Aorta (tissue), 5 donors: ENCODE measurements around the gene NCLN. TPM values are rescaled to one million over a fixed set of nuclear protein-coding genes. Genes with fewer than 3 reads are reported as not detected.
A peak's percentile ranks its signal among the peaks of the same experiment; 100 is the strongest.
"Not testable (repeated sequence)": the region's sequence is repeated elsewhere in the genome, so short reads cannot be mapped to it uniquely, and the experiment has no call there.

Experiments
- ATAC-seq: fragments of 200-7000 bp; cut with Tn5 transposase; one replicate; pipeline ENCODE4 v1.9.1; 2022; ENCODE audit warnings: moderate library complexity; ENCODE audit not compliant: low FRiP score
- DNase-seq, 2 donors: peaks; one replicate each; pipeline ENCODE4 v3.0.0-alpha.2; 2020
- H3K27ac ChIP-seq, 2 donors: one replicate each; pipeline ENCODE4 v1.5.1; 2013; ENCODE audit warnings: low read length in 2 of 2, mild to moderate bottlenecking in 2 of 2, moderate library complexity in 2 of 2, control low read depth in 1 of 2, inconsistent platforms in 1 of 2, low read depth in 1 of 2
- H3K27me3 ChIP-seq, 2 donors: one replicate each; pipeline ENCODE4 v1.6.1; 2013; ENCODE audit warnings: control low read depth in 1 of 2, low read length in 1 of 2, mild to moderate bottlenecking in 1 of 2, moderate library complexity in 1 of 2; ENCODE audit not compliant: insufficient read depth in 2 of 2, control insufficient read depth in 1 of 2
- H3K36me3 ChIP-seq, 2 donors: one replicate each; pipeline ENCODE4 v1.6.1; 2013; ENCODE audit warnings: control low read depth in 1 of 2, low read length in 1 of 2, mild to moderate bottlenecking in 1 of 2; ENCODE audit not compliant: insufficient read depth in 2 of 2, control insufficient read depth in 1 of 2
- H3K4me1 ChIP-seq, 2 donors: one replicate each; pipeline ENCODE4 v1.6.1; 2013; ENCODE audit warnings: low read length in 2 of 2, control low read depth in 1 of 2, mild to moderate bottlenecking in 1 of 2, moderate library complexity in 1 of 2; ENCODE audit not compliant: insufficient read depth in 2 of 2, control insufficient read depth in 1 of 2
- H3K4me3 ChIP-seq, 2 donors: one replicate each; pipeline ENCODE4 v1.5.1; 2013; ENCODE audit warnings: low read length in 2 of 2, control low read depth in 1 of 2, mild to moderate bottlenecking in 1 of 2
- H3K9me3 ChIP-seq: one replicate; pipeline ENCODE4 v1.6.1; 2013; ENCODE audit warnings: mild to moderate bottlenecking, low read length; ENCODE audit not compliant: control insufficient read depth
- WGBS, 2 donors: extraction: QIAGEN DNeasy Blood & Tissue Kit; methylation state at CpG; one replicate each; pipeline ENCODE4 v1.1.7; 2013; 5-methylcytosine and 5-hydroxymethylcytosine counted together
- intact Hi-C, 2 donors: fragments of 100-400 bp; cut with DNase I; formaldehyde crosslinking; loops; one replicate each; pipeline versions ENCODE4 v1.14.2 to v1.15.0; 2022
- polyA plus RNA-seq, 2 donors: library from polyadenylated mRNA; stranded (reverse); fragments of 200-250 nt; gene quantifications; one replicate each; pipeline ENCODE4 v1.2.3, GENCODE V29; 2013
- total RNA-seq, 2 donors: library from RNA; stranded (reverse); fragmentation: NEBNext Ultra II Directional; extraction: Animal tissue kit (Norgen Biotek cat#: 25700); gene quantifications; one replicate each; pipeline ENCODE4 v1.2.1, GENCODE V29; 2021
- donor health status: healthy with polysubstance abuse.
- donor health status: Bipolar disorder and iron deficiency.
- donor health status: DM: no; HTN: no; CAD: no.
- donor health status: DM: no; HTN: no; CAD: no.
- donor health status: DM: yes; HTN: yes; CAD: no.

NCLN gene
- total and polyA plus RNA-seq, 4 donors = 14.7 to 47.0 (median 27.8) TPM

DNA sequence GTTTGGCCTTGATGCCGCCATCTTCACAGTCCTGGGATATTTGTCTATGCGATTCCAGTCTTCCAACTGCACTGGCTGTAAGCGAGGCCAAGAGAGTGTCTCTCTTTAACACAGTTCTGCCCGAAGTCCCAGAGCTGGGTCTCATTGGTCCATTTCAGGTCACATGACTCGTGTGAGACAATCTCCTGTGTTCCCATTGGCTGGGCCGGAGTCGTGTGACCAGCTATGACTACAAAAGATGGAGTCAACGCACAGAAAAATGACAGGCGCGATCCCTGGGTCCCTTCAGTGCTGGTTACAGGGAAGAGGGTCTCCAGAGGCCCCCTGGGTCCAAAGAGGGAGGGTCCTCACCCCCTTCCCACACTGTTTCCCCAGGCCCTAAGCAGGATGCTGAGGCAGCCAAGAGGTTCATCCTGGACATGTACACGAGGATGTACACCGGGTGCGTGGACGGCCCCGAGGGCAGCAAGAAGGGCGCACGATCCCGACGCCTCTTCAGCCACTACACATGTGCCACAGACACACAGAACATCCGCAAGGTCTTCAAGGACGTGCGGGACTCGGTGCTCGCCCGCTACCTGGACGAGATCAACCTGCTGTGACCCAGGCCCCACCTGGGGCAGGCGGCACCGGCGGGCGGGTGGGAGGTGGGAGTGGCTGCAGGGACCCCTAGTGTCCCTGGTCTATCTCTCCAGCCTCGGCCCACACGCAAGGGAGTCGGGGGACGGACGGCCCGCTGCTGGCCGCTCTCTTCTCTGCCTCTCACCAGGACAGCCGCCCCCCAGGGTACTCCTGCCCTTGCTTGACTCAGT lies 23.1 kb upstream of the NCLN start:
- peak in 1 of 2 donors; percentile 74 for DNase-seq
- Histone ChIP-seq H3K4me3 (no peak overlapping the region), H3K27ac (no peak overlapping the region), H3K36me3 (no peaks in the 10 kb centered on the region), H3K4me1 (no peaks in the 10 kb centered on the region), H3K27me3 (no peaks in the 10 kb centered on the region), H3K9me3 (peaks cover 2% of the 10 kb centered on the region)
- 68 to 69% methylated on average over 38 of the region's 38 CpGs for WGBS, 2 donors
- no peak for ATAC-seq
- intact Hi-C loops = loop anchor here (2.0 to 10.0 kb wide), 7 partner anchors 35 to 278 kb away; no protein-coding TSS in a partner anchor

DNA sequence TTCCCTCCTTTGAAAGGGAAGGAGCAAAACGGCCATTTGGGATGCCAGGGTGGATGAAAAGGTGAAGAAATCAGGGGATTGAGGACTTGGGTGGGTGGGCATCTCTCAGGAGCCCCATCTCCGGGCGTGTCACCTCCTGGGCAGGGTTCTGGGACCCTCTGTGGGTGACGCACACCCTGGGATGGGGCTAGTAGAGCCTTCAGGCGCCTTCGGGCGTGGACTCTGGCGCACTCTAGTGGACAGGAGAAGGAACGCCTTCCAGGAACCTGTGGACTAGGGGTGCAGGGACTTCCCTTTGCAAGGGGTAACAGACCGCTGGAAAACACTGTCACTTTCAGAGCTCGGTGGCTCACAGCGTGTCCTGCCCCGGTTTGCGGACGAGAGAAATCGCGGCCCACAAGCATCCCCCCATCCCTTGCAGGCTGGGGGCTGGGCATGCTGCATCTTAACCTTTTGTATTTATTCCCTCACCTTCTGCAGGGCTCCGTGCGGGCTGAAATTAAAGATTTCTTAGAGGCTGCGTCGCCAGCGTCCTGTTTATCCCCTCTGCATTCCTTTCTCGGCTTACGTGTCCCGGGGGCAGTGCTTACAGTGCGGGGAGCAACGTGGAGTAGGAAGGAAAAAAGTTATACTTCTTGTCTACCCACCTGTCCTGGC lies 22.4 kb upstream of the NCLN start:
- H3K36me3 ChIP-seq = no peaks in the 10 kb centered on the region
- peak; percentile 69 to 89 for DNase-seq
- H3K4me1 ChIP-seq = no peaks in the 10 kb centered on the region
- peaks cover 2% of the 10 kb centered on the region for H3K9me3 ChIP-seq
- intact Hi-C loops = loop anchor here (2.0 to 10.0 kb wide), 7 partner anchors 36 to 279 kb away; no protein-coding TSS in a partner anchor
- WGBS, 2 donors = 5% methylated on average over 27 of the region's 27 CpGs
- no peak overlapping the region for H3K27ac ChIP-seq
- ATAC-seq = peak; percentile 92
- no peak overlapping the region for H3K4me3 ChIP-seq
- H3K27me3 ChIP-seq = no peaks in the 10 kb centered on the region

- Histone ChIP-seq H3K27me3 (no peaks in the 10 kb centered on the region), H3K9me3 (peaks cover 2% of the 10 kb centered on the region), H3K4me3 (no peak overlapping the region), H3K36me3 (no peaks in the 10 kb centered on the region), H3K4me1 (no peaks in the 10 kb centered on the region), H3K27ac (no peak overlapping the region)
- ATAC-seq = no peak
- DNase-seq = peak in 1 of 2 donors; percentile 10
- 63 to 66% methylated on average over 7 of the region's 7 CpGs for WGBS, 2 donors
- intact Hi-C loops = loop anchor here (2.0 to 10.0 kb wide), 7 partner anchors 37 to 279 kb away; no protein-coding TSS in a partner anchor
These were observed 21.8 kb upstream of the NCLN start for GRCh38 chr19:3163943-3164342.

DNA sequence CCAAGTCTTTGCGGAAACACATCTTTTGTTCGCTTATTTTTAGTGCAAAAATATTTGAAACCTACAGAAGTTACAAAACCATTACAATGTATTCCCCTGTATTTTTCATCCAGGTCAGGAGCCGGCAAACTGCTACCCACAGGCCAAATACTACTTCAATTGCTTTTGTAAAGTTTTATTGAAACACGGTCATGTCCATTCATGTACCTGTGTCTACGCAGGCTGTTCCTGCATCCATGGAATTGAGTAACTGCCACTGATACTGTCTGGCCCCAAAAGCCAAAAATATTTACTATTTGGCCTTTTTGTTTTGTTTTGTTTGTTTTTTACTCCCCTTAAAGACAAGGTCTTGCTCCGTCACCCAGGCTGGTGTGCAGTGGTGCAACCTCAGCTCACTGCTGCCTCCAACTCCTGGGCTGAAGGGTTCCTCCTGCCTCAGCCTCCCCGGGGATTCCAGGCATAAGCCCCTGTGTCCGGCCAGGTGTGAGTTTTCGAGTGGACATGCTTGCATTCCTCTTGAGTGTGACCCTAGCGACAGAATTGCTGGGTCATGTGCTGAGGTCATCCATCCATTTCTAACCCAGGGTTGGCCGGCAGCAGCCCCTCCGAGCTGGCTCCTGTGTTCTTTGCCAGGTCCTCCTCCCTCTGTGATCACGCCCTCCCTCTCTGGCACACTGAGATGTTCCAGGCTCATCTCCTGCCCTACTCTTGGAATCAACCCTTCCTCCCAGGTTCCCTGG lies 18.0 kb upstream of the NCLN start:
- H3K4me3 ChIP-seq = no peak overlapping the region
- 60 to 62% methylated on average over 13 of the region's 13 CpGs for WGBS, 2 donors
- H3K4me1 ChIP-seq = no peaks in the 10 kb centered on the region
- no peaks in the 10 kb centered on the region for H3K9me3 ChIP-seq
- ATAC-seq = no peak
- intact Hi-C loops = loop anchor here in 1 of 2 donors (10.0 kb wide), 1 partner anchor 283 kb away; no protein-coding TSS in a partner anchor
- no peaks in the 10 kb centered on the region for H3K27me3 ChIP-seq
- no peaks in the 10 kb centered on the region for H3K36me3 ChIP-seq
- peak in 1 of 2 donors; percentile 39 for DNase-seq
- H3K27ac ChIP-seq = no peak overlapping the region

DNA sequence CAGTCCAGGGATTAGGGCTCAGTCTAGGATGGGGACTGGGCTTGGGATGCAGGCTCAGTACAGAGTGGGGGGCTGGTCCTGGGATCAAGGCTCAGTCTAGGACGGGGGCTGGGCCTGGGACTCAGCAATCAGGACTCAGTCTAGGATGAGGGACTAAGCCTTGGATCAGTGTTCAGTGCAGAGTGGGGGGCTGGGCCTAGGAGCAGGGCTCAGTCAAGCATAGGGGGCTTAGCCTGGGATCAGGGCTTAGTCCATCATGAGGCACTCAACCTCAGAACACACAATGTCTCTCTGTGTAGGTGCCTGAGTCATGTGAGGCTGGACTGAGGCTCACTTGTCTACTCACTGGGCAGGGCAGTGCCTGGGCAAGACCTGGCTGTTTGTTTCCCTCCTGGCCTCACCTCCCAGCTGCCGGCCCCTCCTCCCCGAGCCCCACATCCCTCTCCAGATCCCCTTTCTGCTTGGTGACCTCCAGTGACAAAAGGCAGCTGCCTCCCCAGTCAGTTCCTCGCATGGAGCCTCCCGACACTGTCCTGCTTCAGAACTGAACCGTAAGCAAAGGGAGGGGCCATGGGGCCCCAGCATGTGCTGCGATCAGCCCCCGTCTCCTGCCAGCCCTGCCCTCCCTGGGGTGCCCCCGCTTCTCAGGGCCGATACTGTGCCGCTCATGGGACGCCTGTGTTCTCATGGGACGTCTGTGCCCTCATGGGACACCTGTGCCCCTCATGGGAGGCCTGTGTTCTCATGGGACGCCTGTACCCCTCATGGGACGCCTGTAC lies 13.6 kb upstream of the NCLN start:
- Histone ChIP-seq H3K9me3 (no peaks in the 10 kb centered on the region), H3K36me3 (no peaks in the 10 kb centered on the region), H3K4me3 (no peak overlapping the region), H3K27ac (no peak overlapping the region), H3K27me3 (no peaks in the 10 kb centered on the region), H3K4me1 (no peaks in the 10 kb centered on the region)
- intact Hi-C loops = no loop called here
- ATAC-seq = no peak
- DNase-seq = peak in 1 of 2 donors; percentile 68
- WGBS, 2 donors = 81 to 84% methylated on average over 12 to 15 of the region's 15 CpGs

DNA sequence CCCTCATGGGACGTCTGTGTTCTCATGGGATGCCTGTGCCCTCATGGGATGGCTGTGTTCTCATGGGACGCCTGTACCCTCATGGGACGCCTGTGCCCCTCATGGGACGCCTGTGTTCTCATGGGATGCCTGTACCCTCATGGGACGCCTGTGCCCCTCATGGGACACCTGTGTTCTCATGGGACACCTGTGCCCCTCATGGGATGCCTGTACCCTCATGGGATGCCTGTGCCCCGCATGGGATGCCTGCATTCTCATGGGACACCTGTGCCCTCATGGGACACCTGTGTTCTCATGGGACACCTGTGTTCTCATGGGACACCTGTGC lies 13.1 kb upstream of the NCLN start:
- H3K4me3 ChIP-seq, H3K9me3 ChIP-seq, H3K27ac ChIP-seq, ATAC-seq, H3K27me3 ChIP-seq, H3K4me1 ChIP-seq, H3K36me3 ChIP-seq, intact Hi-C loops: not testable (repeated sequence)
- WGBS, 2 donors = 71 to 72% methylated on average over 6 of the region's 6 CpGs
- DNase-seq = peak in 1 of 2 donors; percentile 39

DNA sequence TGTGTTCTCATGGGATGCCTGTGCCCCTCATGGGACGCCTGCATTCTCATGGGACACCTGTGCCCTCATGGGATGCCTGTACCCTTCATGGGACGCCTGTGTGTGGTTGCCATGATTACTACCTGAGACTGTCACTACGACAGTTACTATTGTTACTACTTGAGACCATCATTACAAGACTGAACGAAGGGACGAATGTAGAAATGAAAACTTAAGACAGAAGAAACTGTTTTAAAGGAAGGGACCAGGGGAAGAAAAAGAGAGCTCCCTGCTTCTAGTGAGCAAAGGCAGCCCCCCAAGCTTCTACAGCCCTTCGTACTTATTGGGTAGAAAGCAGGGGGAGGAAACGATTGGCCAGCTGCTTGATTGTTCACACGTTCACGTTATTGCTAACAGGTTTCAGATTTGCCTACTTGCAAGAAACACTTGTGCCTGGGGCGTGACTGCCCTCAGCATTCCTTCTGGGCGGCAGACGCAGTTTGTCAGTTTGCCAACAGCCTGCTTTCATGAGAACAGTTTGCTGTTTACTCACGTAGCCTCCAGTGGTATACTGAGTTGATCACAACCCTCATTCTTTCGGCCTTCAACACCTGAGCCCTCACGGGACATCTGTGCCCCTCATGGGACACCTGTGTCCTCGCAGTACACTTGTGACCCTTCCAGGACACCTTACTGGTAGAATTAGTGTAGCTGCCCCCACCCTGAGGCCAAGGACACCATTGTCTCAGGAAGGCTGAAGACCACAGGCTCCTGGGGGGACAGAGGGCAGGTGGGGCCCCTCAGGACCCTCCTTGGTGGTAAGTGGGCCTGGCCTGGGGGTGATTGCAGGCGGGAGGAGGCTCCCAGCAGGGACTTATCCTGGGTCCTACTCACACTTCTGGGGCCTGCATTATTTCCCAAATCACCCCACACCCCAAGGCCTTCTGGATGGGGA lies 9.7 kb upstream of the NCLN start:
- no peaks in the 10 kb centered on the region for H3K4me1 ChIP-seq
- H3K36me3 ChIP-seq = no peaks in the 10 kb centered on the region
- no peaks in the 10 kb centered on the region for H3K9me3 ChIP-seq
- H3K4me3 ChIP-seq = no peak overlapping the region
- H3K27ac ChIP-seq = no peak overlapping the region
- DNase-seq (peak in 1 of 2 donors; percentile 48), ATAC-seq (no peak)
- WGBS, 2 donors = 53 to 63% methylated on average over 17 of the region's 17 CpGs
- intact Hi-C loops = no loop called here
- no peaks in the 10 kb centered on the region for H3K27me3 ChIP-seq
